Measurements from ENCODE around the gene TENM3.

GRCh38 chr4:182337366-182337765 is 94.2 kb downstream of the TENM3 start:
- no peak for TF ChIP-seq CTCF (IDR thresholded peaks at IDR 0.05)
- TF ChIP-seq ZFX (IDR thresholded peaks at IDR 0.05; ENCODE audit: borderline replicate concordance): no peak
